ENCODE data around the gene SRGAP2C. TPM values are rescaled to one million over a fixed set of nuclear protein-coding genes. Genes with fewer than 3 reads are reported as not detected.
"Not testable (repeated sequence)": the region's sequence is repeated elsewhere in the genome, so short reads cannot be mapped to it uniquely, and the experiment has no call there.

SRGAP2C gene
- total RNA-seq, 1 donor from 2014 or later: 51.0 TPM

DNA sequence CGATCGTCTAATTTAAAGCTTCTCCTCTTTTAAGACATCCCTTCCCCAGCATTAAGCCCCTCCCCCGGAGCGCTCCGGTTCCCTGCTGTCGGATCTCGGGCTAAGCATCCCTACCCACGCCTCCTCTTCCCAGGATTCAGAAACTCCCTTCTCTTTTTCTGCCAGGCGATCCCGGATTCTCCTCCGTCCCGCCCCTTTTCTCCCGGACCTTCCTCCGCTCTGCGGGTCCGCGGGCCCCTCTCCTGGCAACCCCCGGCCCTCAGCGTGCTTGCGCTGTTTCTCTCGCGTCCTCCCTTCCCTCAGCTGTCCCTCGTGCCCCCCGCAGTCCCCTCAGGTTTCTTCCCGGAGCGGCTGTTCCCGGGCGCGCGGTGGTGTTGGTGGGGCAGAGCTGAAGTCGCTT lies 908 bp upstream of the SRGAP2C start:
- not testable (repeated sequence) for DNase-seq (ENCODE audit: low spot score in 2 of 2); FAIRE-seq

DNA sequence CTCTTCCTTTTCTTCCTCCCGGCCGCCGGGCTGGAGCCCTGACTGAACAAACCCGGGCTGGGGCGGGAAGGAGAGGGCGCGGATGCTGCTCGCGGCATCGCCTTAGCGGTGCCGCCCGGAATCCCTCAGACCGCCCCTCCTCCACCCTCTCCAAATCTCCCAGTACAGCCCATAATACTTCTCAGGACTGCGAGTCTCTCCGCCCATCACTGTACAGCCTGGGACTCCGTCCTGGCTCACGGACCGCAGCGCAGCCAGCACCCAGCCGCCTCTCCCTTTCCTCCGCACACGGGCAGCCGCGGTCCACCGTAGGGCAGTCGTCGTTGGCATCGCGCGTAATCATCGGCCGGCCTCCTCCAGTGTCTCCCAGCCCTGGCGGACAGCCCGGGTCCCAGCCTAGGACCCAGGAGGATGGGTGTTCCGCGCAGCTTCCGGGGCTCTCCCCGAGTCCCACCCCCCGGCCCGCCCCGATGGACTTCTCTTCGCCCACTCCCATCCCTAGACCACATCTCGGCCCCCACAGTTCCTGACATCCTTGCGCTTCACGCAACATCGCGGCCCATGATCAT lies 449 bp downstream of the SRGAP2C start:
- DNase-seq (ENCODE audit: low spot score in 2 of 2); FAIRE-seq: not testable (repeated sequence)

DNA sequence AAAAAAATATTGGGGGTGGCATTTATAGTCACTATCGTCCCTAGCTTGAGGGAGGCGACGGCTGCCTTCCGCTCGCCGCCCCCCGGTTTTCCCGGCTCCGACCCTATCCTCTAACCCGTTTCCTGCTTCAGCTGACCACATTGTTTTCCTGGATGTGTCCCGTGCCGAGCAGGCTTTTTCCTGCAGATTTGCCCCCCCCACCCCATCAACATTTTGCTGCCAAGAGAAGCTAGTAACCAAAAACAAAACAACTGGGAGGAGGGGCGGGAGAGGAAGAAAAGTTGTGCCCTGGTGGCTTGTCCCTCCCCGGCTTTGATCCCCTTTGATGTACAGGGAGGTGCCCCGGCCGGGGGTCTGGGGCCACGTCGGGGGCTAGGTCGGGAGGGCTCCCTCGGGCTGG lies 1.4 kb downstream of the SRGAP2C start:
- FAIRE-seq; DNase-seq (ENCODE audit: low spot score in 2 of 2): not testable (repeated sequence)

DNA sequence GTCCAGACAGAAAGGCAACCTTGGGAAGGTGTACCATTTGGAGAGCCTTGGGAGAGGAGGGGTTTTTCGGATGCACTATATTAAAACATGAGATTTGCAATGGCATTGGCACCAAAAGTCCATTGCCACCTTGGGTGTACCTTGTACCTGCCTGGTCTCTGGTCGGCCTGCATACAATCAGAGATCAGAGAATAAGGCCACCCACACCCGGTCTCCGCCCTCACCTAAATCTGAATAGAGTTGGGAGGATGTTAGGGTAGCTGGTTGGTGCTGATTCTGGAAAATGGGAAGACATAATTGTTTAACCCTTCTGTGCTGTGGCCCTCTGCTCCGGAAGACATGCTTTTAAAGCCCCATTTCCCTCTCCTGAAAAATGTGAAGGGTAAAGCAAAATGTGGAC lies 3.1 kb downstream of the SRGAP2C start:
- DNase-seq (ENCODE audit: low spot score in 2 of 2); FAIRE-seq: not testable (repeated sequence)

DNA sequence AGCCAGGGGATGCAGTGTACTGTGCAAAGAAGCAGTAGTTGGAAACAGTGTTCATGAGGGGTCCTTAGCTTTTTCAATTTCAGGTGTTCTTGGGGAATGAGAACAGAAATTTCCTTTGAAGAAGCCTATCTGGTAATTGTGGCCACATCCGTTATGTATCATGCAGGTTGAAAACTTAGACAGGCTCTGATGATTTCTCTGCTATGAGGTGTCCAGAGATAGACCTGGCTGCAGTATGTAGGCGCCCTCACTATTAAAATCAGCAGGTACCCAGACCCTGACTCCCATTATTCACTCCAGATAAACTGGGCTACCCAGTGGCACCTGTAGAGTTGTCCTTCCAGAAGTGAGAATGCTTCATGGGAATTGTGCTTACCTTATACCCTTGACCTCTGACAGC lies 7.7 kb downstream of the SRGAP2C start:
- DNase-seq (ENCODE audit: low spot score in 2 of 2); FAIRE-seq: not testable (repeated sequence)

DNA sequence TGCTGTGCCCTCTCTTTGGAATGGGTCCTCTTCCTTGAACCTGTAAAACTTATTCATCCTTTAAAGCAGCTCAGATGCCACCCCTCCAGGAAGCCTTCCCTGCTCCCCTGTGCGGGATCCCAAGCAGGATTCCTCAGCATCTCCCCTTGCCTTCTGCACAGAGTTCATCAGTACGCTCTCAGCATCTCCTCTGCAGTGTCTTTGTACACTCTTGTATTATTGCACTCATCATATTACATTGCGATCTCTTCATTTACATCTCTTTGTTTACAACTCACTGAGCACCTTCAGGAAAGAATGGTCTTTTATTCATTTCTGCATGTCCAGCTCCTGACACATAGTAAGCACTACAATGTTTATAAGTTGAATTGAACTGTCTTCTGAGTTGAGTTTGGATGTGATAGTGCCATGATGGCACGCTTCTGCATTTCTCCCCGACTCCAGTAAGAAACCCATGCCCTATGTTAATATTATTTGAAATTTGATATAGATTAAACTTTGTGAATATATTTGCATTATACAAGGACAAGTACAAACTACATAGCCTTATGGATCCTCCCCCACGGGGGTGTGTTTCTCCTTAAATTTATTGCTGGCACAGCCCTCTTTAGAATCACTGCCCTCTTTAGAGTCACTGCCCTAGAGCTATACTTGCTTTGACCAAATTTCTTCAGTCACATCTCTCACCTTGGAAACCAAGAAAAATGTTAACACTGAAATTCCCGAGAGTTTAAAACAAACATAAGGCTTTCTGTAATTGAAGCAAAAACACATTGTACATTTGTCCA lies 12.5 kb downstream of the SRGAP2C start:
- FAIRE-seq; DNase-seq (ENCODE audit: low spot score in 2 of 2): not testable (repeated sequence)

DNA sequence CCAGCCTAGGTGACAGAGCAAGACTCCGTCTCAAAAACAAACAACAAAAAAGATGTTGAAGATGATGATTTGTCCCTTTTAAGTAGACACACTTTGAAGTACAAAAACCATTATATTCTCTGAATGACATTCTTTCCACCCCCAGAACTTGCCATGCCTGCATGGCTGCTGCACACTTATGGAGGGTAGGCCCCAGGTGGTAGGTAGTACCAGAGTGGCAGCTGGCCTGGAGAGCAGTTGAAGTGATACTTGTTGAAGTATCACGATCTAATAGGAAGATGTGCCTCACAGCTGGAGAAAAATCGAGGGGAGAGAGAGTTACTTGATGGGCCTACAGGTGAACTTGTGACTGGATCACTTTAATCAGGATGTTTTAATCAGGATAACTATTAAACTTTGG lies 15.0 kb downstream of the SRGAP2C start:
- DNase-seq (ENCODE audit: low spot score in 2 of 2); FAIRE-seq: not testable (repeated sequence)

DNA sequence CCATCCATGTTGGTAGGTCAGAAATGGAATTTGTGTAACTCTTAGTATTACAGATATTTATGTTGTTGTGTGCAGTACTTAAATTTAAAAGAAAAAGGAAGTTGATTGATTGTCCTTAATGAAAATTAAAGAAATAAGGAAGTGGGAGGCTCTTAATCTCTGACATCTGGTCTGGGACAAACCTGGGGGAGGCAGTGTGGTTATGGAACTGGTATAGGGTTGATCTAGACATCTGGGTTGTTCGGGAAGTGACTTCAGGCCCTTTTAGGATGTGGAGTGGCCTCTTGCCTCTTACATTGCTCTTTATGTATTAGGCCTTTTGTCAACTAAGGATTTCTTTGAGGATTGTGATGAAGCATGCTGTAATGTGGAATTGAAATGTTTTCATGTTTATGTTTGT lies 15.5 kb downstream of the SRGAP2C start:
- not testable (repeated sequence) for FAIRE-seq; DNase-seq (ENCODE audit: low spot score in 2 of 2)

DNA sequence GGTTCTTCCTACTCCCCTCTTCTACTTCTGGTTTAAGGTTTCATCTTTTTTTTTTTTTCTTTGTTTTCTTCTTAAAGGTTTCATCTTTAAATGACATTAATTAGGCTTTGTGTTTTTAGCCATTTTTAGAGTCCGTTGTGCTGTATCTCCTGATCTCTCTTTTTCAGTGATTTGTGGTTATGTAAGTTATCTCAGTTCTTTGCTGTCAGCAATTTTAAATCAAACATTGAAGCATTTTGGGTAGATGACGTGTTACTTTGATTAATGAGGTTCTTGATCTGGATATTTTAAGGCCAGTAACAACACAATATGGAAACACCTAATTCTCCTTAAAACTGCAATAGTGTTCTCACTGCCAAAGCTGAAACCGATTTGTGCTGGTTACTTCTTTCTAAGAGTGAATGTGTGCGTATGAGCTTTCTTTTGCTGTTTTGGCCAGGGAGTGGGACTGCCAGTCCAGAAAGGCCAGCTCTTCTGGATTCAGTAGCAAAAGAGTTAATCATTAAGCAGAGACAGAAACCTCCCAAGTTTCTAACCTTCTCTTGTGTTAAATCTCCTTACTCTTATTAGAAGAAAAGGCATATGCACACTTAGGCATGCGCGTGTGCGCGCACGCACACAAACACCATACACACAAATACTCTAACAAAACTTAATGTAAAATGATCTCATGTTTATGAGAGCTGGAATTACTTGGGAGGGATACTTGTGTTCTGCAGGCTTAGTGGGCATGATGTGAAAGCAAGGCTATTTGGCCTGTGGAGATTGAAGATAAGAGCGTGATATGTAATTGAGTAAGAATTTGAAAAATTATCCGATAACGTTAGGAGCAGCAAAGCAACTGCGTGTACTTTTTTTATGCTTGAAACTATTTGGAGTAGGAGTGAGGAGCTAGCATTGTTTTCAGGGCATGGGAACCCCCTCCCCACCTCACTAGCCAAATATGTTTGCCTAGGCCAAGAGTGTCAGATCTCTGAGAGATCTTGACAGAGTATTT lies 16.5 kb downstream of the SRGAP2C start:
- not testable (repeated sequence) for DNase-seq (ENCODE audit: low spot score in 2 of 2); FAIRE-seq

DNA sequence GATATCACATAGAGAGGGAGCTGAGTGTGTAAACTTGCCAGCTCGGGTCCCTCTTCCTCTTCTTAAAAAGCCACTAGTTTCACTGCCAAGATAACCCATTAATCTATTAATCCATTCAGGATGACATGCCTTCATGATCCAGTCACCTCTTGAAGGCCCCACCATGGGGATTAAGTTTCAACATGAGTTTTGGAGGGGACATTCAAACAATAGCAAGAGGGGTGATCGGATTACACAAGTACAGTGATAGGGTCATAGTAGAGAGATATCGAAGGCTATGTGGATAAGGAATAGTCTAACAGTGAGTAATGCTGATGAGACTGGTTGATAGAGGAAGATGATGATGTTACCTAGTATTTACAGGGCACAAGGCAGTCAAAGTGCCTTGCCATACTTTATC lies 18.2 kb downstream of the SRGAP2C start:
- not testable (repeated sequence) for DNase-seq (ENCODE audit: low spot score in 2 of 2); FAIRE-seq

DNA sequence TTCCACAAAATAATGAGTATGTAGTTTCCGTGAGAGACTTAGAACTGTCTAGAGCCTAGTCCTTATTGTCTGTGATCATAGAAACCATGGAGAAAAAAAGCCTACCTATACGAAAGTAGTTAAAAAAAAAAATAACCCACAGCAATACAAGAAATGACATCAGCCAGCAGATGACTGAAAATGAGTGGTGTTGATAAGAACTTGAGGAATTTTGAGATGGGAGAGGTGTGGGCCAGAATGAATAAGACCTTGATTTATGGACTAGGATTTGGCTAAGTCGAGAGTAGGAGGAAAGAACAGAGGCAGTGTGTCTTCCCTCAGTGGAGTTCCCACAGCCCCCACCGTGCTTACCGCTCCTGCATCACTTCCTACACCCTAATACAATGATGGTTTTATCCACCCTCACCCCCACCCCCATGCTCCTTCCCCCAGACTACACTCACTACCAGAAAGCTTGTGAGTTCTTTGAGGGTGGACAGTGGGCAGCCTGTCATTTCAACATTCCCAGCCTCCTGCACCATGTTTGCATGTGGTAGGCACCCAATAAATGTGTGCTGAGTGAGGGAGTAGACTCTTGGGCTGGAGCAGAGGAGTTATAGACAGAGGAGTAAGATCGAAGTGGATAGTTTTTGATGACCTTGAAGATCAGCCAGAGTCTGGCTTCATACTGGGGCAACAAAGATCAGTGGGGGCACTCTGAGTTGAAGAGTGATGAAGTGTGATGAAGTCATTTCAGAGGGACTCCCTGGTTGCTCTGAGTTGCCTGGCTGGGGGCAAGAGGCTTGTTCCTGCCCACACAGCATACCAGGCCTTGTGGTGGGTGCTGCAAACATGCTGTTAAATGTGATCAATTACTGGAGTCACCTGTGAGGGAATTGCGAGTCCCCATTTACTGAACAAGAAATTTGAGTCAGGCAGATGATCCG lies 21.3 kb downstream of the SRGAP2C start:
- FAIRE-seq; DNase-seq (ENCODE audit: low spot score in 2 of 2): not testable (repeated sequence)

DNA sequence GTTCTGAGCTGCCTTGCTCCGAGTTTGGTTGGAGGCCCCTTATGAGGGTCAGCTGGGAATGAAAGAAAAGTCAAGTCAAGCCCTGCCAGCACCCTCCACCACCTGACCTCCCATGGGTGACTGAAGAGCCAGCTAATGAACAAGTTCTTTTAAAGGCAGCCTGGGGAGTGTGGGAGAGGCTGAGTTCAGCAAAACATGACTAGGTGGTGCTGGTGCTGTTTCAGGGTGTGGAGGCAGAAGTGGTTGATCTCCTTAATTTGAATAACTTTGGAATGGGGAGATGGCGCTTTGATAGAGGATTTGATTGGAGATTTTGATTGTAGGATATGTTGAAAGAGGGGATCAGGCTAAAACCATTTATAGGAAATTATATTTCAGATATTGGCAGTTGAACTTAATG lies 22.6 kb downstream of the SRGAP2C start:
- DNase-seq (ENCODE audit: low spot score in 2 of 2); FAIRE-seq: not testable (repeated sequence)

DNA sequence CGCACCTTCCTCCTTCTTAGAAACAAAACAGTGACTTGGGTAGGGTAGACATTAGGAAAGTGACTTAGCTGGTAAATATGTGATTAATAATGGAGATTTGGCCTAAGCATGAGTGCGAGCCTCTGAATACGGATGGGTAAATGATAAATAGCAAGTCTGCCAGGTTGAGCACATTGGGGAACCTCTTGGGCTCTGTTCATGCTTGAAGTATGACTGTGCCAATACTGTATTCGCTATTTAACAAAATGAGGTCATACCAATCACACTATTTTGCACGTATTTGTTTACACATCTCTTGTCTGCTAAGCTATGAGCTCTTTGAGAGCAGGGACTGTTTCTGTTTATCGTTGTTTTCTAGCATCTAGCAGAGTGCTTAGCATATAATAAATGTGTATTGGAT lies 23.6 kb downstream of the SRGAP2C start:
- not testable (repeated sequence) for FAIRE-seq

DNA sequence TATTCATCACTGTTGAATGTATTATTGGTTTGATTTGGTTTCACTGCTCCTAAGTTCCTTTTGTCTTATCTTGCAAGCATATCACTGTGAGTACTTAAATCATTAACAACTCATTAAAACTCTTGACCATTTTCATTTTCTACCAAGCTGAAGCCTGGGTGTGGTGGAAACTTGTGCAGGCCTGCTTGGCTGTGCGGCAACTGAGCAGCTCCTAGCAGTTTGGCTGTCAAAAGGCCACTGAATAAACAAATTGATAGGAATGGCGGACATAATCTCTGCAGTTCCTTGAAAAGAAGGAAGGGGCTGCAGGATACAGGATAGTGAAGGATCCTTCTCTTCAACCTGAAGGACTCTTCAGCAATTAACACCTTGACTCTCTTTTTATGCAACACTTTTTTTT lies 26.0 kb downstream of the SRGAP2C start:
- DNase-seq (ENCODE audit: low spot score in 2 of 2); FAIRE-seq: not testable (repeated sequence)

More for the DNA sequence above, 23.6 kb downstream of the SRGAP2C start:
- not testable (repeated sequence) for DNase-seq (ENCODE audit: low spot score in 2 of 2)

DNA sequence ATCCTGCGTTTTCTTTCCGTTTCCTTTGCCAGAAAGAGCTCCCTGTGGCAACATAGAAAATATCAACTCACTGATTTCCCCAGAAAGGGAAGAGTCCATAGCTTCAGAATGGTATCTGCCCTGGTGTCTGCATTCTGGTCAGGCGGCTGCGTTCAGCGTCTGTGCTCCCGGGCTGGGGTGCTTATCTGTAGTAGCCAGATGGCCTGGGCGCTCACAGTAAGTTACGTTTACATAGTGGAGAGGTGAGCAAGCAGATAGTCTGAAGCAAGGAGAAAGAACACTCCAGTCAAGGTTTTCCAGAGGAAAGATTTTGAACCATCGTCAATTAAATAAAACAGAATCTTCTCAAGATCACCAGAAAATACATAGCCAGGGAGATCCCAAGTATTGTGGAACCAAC lies 28.7 kb downstream of the SRGAP2C start:
- not testable (repeated sequence) for FAIRE-seq; DNase-seq (ENCODE audit: low spot score in 2 of 2)

DNA sequence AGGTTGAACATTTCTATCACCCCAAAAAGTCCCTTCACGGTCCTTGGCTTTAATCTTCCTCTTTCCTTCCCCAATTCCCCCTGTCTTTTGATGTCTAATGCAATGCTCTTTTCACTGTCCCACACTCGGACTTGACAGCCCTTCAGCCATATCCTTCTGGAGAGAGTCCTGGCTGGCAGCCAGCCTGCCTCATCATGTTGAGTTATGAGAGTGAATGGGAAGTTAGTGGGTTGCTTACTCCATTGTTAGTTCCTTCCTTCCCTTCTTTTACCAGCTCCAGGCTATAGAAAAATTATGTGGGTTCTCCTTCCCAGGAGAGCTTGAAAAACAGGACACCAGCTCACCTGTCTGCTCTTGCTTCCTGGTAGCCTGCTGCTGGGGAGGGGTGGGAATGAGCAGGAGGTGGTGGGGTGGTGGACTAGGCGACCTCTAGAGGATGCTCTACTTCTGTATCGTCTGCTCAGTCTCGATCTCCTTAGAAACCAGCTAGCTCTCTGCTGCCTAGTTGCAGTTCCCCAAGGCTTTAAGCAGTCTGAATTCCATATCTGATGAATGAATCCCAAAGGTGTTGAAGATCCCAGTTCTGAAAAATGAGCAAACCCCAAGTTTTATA lies 29.9 kb downstream of the SRGAP2C start:
- FAIRE-seq; DNase-seq (ENCODE audit: low spot score in 2 of 2): not testable (repeated sequence)

DNA sequence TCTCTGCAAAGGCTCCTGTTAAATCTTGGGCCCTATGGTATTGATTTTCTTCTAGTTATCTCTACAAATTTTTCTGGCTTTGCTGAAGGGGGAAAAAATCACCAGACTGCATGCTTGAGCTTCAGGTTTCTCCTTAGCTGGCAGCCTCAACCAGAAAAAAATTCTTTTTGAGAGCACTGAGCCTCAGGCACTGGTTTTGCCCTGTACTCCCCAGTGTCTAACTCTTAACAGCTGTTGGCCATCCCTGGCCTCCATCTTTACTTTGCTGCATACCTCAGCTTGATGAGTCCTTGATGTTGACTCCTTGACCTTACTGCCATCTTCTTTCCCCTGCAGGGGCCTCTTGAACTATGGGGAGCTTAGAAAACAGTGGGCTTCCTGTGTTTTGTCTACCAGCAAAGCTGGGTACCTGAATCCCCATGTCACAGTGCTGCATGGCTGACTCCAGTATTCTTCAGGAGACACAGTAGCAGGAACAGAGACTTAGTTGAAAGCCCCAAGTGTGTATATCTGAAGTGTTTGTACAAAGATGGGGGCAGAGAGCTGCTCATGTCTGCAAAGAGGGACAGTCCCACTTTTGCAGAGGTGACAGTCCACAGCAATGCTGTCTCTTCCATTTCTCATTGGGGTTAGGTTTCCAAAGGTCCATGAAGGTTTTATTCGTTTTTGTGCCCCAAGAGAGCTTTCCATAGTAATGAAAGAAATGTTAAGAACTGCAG lies 31.1 kb downstream of the SRGAP2C start:
- FAIRE-seq; DNase-seq (ENCODE audit: low spot score in 2 of 2): not testable (repeated sequence)

DNA sequence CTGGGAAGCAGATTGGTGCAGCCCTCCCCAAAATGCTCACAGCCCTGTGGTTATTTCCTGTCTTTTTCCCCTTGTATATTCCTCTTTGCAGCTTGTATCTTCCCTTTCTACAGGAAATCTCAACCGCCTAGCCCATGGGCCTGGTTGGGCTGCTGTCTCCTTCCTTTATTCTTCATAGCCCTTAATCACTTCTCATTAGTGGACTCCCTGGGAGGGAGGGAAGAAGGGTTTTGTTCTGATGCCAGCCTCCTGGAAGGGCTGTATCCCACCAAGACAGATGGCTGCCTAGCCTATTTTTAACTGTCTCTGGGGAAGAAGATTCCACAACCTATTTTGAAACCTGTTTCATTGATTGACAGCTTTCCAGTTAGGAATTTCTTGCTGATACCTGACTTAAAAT lies 31.9 kb downstream of the SRGAP2C start:
- not testable (repeated sequence) for DNase-seq (ENCODE audit: low spot score in 2 of 2); FAIRE-seq
